Mucosa of descending colon (tissue), 3 donors: ENCODE data around the gene GPR12. TPM values are rescaled to one million over a fixed set of nuclear protein-coding genes. Genes with fewer than 3 reads are reported as not detected.
"Not testable (repeated sequence)": the region's sequence is repeated elsewhere in the genome, so short reads cannot be mapped to it uniquely, and the experiment has no call there.

Experiments used
- ATAC-seq: fragments of 200-7000 bp; cut with Tn5 transposase; one replicate; pipeline ENCODE4 v1.9.1; 2020; ENCODE audit warnings: mild to moderate bottlenecking, moderate library complexity
- DNase-seq, 3 donors: peaks; one replicate each; pipeline ENCODE4 v3.0.0-alpha.2; 2020
- H3K36me3 ChIP-seq: fragments of 200-600 bp; one replicate; pipeline ENCODE4 v1.8.0; 2021; ENCODE audit warnings: low read depth, mild to moderate bottlenecking
- H3K4me1 ChIP-seq: fragments of 200-600 bp; one replicate; pipeline ENCODE4 v1.8.0; 2021; ENCODE audit warnings: low read depth, mild to moderate bottlenecking
- H3K4me3 ChIP-seq: fragments of 200-600 bp; one replicate; pipeline ENCODE4 v1.8.0; 2021; ENCODE audit warnings: mild to moderate bottlenecking
- H3K9me3 ChIP-seq: fragments of 200-600 bp; one replicate; pipeline ENCODE4 v1.8.0; 2021; ENCODE audit warnings: mild to moderate bottlenecking
- CTCF ChIP-seq: fragments of 200-600 bp; IDR thresholded peaks from one replicate; pipeline ENCODE4 v1.8.0; 2022; ENCODE audit warnings: antibody characterized with exemption, mild to moderate bottlenecking
- intact Hi-C, 2 donors: fragments of 100-400 bp; cut with DNase I in 1 of 2; cut with micrococcal nuclease in 1 of 2; formaldehyde crosslinking; loops; one replicate each; pipeline versions ENCODE4 v1.11.0 to v1.11.1; 2022; cut with DNase I, micrococcal nuclease
- total RNA-seq, 3 donors: library from RNA; stranded (reverse); fragmentation: NEBNext Ultra II Directional in 2 of 3; extraction: Animal tissue kit (Norgen Biotek cat#: 25700) in 2 of 3; gene quantifications; one replicate each; pipeline versions ENCODE4 v1.2.1 to v1.2.4, GENCODE V29; 2021 to 2023
- donor health status: DM: no; HTN: no; CAD: no; lungs with moderate emphysema.
- donor health status: DM: no; HTN: no; CAD: no.
- donor health status: DM: no; HTN: yes; CAD: no.

Gene GPR12
- total RNA-seq, 3 donors from 2014 or later: not detected

GRCh38 chr13:26742691-26743358, 17.8 kb downstream of the GPR12 start:
- no peak overlapping the region for H3K4me3 ChIP-seq
- ATAC-seq: no peak
- TF ChIP-seq CTCF: no peak
- H3K9me3 ChIP-seq: peaks cover 4% of the 10 kb centered on the region
- no peaks in the 10 kb centered on the region for H3K36me3 ChIP-seq
- DNase-seq: no peak
- no peaks in the 10 kb centered on the region for H3K4me1 ChIP-seq
- intact Hi-C loops: no loop called here

GRCh38 chr13:26735677-26736076, 24.9 kb downstream of the GPR12 start:
- no peaks in the 10 kb centered on the region for H3K36me3 ChIP-seq
- intact Hi-C loops: no loop called here
- ATAC-seq (no peak), DNase-seq (no peak)
- TF ChIP-seq CTCF: no peak
- H3K4me1 ChIP-seq: no peaks in the 10 kb centered on the region
- no peak overlapping the region for H3K4me3 ChIP-seq
- H3K9me3 ChIP-seq: peaks cover 4% of the 10 kb centered on the region

DNA sequence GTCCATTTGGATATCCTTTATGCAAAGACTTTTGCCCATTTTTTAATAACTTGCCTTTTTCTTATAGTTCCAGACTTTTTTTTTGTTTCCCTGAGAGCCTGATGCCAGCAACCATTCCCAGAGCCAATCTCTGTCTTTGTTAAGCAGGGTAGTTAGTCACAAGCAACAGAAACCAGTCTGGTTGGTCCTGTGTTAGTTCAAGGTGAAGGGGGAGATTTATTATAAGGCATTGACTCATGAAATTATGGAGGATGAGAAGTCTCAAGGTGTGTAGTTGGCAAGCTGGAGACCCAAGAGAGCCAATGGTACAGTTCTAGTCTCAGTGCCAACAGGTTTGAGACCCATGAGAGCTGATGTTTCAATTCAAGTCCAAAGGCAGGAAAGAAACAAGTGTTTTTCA, 33.0 kb downstream of the GPR12 start:
- no peaks in the 10 kb centered on the region for H3K4me1 ChIP-seq
- TF ChIP-seq CTCF: no peak
- H3K4me3 ChIP-seq: no peak overlapping the region
- DNase-seq (no peak), ATAC-seq (no peak)
- H3K9me3 ChIP-seq: no peaks in the 10 kb centered on the region
- intact Hi-C loops: no loop called here
- H3K36me3 ChIP-seq: no peaks in the 10 kb centered on the region

DNA sequence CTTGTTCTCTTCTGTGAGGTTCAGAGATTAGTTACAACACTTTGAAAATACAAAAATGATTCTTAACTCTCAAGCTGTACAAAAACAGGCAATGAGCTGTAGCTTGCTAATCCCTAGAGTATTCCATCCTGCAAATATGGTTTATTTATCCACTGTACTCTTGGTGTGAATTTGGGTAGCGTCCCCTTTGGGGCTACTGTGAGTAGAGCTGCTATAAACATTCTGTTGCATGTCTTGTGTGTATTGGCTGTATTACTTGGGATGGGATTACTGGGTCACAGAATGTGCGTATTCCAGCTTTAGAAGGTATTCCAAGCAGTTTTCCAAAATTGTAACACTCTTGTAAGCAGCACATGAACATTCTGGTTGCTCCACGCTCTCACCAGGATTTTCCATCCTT, 33.5 kb downstream of the GPR12 start:
- no peak overlapping the region for H3K4me3 ChIP-seq
- intact Hi-C loops: no loop called here
- no peaks in the 10 kb centered on the region for H3K9me3 ChIP-seq
- no peak for ATAC-seq
- no peaks in the 10 kb centered on the region for H3K4me1 ChIP-seq
- TF ChIP-seq CTCF: no peak
- no peaks in the 10 kb centered on the region for H3K36me3 ChIP-seq
- DNase-seq: no peak

- TF ChIP-seq CTCF: no peak
- ATAC-seq: no peak
These were observed 33.9 kb downstream of the GPR12 start for GRCh38 chr13:26726684-26727083.

DNA sequence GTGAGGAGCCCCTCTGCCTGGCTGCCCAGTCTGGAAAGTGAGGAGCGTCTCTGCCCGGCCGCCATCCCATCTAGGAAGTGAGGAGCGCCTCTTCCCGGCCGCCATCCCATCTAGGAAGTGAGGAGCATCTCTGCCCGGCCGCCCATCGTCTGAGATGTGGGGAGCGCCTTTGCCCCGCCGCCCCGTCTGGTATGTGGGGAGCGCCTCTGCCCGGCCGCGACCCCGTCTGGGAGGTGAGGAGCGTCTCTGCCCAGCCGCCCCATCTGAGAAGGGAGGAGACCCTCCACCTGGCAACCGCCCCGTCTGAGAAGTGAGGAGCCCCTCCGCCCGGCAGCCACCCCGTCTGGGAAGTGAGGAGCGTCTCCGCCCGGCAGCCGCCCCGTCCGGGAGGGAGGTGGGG, 37.0 kb downstream of the GPR12 start:
- intact Hi-C loops, H3K9me3 ChIP-seq, DNase-seq, H3K36me3 ChIP-seq, H3K4me1 ChIP-seq, H3K4me3 ChIP-seq, ATAC-seq: not testable (repeated sequence)

More at GRCh38 chr13:26726684-26727083, 33.9 kb downstream of the GPR12 start:
- Histone ChIP-seq H3K9me3 (no peaks in the 10 kb centered on the region), H3K36me3 (no peaks in the 10 kb centered on the region), H3K4me3 (no peak overlapping the region), H3K4me1 (no peaks in the 10 kb centered on the region)
- DNase-seq: no peak
- intact Hi-C loops: no loop called here
